GM13977 (cell line): ENCODE results near the gene ATP10D.

Source experiments
- DNase-seq: peaks from one replicate; pipeline ENCODE4 v3.0.0; 2012; ENCODE audit warnings: low spot score
- CTCF ChIP-seq: IDR thresholded peaks from 2 replicates; pipeline ENCODE4 v1.5.1; 2012; ENCODE audit warnings: mild to moderate bottlenecking, control low read depth; ENCODE audit not compliant: insufficient read depth; ENCODE audit errors: extremely low read depth, missing control alignments
- in situ Hi-C: fragments of 300-500 bp; cut with MboI; formaldehyde crosslinking; loops from one replicate; pipeline ENCODE4 v1.12.0; 2022; ENCODE audit warnings: low sequenced_read_pairs, low pct_unique_long_range_greater_than_20kb, mixed read lengths, inconsistent platforms; ENCODE audit not compliant: unreplicated experiment

ATP10D gene

GRCh38 chr4:47566969-47567368, 81.9 kb downstream of the ATP10D start:
- TF ChIP-seq CTCF, result no peak
- in situ Hi-C loops, result loop anchor here (25.0 kb wide), 1 partner anchor 105 kb away; the partner anchor contains the start of gene COMMD8
- DNase-seq, result no peak

DNA sequence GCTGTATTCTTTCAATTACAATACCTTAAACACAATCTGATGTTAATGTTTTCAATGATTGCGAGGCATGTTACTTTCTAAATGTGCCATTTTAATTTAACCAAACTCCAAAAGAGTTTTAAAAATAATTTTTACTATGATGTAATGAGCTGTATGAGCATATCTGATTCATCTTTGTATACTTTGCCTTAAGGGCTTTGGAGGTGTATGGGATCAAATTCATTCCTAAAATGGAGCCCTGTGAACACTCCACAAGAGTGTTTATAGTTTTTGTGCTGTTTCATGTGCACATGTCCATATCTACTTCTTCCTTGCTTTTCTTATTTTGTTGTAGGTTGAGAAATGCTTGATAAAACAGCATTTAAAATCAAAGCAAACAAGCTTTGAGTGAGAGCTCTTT, 82.4 kb downstream of the ATP10D start:
- no peak for DNase-seq
- no peak for TF ChIP-seq CTCF
- in situ Hi-C loops, result loop anchor here (25.0 kb wide), 1 partner anchor 105 kb away; the partner anchor contains the start of gene COMMD8

DNA sequence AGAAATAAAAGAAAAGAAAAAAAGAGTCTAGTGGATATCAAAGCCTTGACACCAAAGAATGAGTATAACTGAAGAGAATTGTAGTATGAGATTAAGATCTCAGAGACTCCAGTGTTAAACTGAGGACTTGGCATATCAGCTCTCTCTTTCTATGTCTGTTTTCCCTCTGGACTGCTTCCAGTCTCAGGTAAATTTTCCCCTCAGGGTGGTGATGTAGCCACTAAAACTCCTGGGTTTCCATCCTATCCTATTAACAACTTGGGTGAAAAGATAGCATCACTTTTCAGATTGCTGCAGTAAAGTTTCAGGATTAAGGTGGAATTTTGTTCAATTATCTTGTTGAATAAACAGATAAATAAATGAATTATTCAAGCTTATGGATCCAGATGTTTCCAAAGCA, 85.7 kb downstream of the ATP10D start:
- in situ Hi-C loops, result loop anchor here (25.0 kb wide), 1 partner anchor 109 kb away; the partner anchor contains the start of gene COMMD8
- TF ChIP-seq CTCF, result no peak
- DNase-seq, result no peak

DNA sequence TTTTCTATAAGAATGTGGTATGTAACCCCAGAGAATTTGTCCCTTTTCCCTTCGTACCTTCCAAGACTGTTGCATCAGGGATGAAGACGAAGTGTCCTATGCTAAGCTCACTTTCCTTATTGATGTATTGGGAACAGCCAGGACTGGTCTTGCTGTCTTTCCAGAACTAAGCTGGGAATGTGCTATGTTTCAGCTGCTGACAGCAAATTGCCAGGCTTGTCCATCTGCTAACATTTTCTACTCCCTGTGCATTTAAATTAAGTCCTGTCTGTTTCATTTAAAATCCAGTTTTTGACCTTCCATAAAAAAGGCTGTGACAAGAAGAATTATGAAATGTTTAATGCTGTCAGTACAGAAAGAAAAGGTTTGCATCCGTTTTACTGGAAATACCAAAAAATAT, 87.9 kb downstream of the ATP10D start:
- no peak for DNase-seq
- no peak for TF ChIP-seq CTCF
- in situ Hi-C loops, result loop anchor here (25.0 kb wide), 1 partner anchor 111 kb away; the partner anchor contains the start of gene COMMD8

DNA sequence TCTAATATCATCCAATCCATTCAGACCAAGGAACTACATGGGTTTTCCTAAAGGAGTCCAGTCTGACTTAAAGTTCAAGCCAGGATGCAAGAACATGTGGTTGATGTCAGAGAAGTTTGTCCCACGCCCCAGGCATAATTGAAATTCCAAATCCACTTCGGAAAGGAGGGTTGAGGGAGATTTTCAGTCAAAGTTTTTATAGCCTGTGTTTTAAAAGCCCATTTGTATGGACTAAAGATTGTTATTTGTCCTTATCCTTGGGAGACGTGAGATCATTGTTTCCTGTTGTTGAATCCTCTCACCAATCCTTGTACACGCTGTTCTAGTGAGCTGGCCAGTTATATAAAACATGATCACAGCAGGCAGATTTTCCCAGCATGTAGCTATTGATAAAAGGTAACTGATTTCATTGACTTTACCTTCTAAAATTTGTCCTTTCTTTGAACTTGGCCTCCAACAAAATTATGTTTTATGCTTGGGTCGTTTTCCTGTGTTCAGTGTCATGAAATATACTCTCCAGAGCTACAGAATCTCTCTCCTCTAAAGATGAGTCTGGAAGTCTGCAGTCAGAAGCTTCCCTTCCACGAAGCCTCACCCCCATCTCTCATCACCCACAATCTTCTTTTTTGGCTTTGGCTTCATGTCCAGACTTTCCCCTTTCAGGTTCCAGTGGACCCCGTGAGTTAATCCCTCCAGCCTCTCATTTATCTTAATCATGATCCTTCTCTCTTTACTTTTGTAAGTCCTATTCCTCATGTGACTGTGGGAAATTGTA, 92.9 kb downstream of the ATP10D start:
- in situ Hi-C loops, result no loop called here
- no peak for DNase-seq
- TF ChIP-seq CTCF, result no peak

GRCh38 chr4:47579235-47579634, 94.2 kb downstream of the ATP10D start:
- no peak for DNase-seq
- in situ Hi-C loops, result no loop called here
- no peak for TF ChIP-seq CTCF
